ENCODE data around the gene KCNAB1. TPM values are rescaled to one million over a fixed set of nuclear protein-coding genes. Genes with fewer than 3 reads are reported as not detected.

The KCNAB1 gene
- total RNA-seq, 4 donors from 2014 or later = 10.9 to 17.1 (median 13.3) TPM

DNA sequence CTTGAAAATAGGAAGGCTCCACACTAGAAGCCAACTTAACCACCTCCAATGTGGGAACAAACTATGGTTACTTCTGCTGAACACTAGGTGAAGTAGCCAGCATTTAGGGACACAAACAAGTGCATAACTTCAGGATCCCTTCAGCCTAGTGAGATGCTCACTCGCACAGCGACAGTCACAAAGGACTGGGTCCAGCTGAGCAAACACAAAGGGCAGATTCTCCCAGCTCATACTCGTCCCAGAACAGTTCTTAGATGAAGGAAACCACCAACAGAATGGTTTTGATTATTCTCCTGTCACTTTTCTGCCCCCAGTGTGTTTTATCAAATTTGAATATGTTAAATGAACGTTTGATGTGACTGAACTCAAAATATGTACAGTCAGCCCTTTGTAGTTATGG lies 201.6 kb downstream of the KCNAB1 start:
- TF ChIP-seq, protein P1, sequence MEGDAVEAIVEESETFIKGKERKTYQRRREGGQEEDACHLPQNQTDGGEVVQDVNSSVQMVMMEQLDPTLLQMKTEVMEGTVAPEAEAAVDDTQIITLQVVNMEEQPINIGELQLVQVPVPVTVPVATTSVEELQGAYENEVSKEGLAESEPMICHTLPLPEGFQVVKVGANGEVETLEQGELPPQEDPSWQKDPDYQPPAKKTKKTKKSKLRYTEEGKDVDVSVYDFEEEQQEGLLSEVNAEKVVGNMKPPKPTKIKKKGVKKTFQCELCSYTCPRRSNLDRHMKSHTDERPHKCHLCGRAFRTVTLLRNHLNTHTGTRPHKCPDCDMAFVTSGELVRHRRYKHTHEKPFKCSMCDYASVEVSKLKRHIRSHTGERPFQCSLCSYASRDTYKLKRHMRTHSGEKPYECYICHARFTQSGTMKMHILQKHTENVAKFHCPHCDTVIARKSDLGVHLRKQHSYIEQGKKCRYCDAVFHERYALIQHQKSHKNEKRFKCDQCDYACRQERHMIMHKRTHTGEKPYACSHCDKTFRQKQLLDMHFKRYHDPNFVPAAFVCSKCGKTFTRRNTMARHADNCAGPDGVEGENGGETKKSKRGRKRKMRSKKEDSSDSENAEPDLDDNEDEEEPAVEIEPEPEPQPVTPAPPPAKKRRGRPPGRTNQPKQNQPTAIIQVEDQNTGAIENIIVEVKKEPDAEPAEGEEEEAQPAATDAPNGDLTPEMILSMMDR (IDR thresholded peaks at IDR 0.05; ENCODE audit: low read depth) = no peak

DNA sequence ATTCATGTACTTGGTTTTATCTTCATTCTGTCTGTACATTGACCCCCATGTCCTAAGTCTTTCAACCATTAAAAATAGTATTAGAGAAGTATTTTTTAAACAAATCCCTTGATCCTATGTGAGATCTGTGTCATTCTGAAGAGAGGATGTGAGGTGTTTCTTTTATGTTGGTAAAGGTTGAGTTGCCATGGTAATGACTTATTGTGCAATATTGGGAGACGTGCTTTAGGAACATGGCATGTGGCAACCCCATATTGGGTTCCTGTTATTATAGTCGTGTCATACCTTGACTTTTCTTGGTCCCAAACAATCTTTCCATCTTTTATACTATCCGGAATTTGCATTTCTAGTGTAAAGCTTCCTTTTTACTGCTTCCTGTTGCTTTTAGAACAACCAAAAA lies 203.1 kb downstream of the KCNAB1 start:
- TF ChIP-seq, protein P1 (IDR thresholded peaks at IDR 0.05; ENCODE audit: low read depth) = no peak

DNA sequence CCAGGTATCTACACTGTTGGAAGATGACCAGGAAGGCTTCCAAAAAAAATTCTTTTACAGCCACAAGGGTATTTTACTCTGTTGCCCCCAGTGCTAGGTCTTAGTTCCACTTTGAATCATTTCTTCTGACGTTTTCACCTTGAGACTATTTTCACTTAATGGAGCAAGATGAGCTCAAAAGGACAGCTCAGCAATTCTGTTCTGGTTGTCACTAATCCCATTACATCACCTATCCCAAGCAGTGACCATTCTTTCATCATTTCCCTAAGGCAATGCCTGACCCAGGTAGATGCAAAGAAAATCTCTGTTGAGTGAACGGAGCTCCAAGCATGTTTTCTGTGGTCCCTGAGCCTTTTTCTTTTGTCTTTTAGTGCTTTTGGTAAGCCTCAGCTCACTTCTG lies 210.0 kb downstream of the KCNAB1 start:
- TF ChIP-seq, protein P1 (IDR thresholded peaks at IDR 0.05; ENCODE audit: low read depth) = no peak

DNA sequence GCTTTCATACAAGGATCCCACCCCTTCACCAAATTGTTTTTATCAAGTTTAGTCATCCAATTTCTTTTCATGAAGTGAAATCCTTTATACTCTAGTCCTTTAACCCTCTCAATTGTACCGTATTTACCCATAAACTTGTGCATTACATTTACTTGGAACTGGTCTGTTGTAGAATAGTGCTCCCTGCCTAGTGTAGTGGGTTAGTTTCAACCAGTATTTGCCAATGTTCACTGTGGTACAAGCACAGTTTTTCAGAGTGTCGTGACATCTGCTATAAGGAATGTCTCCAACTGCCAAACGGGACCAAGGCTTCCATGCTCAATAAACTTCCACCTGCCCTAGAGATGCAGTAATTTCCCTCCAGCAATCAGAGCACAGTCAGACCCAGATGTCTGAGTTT lies 211.9 kb downstream of the KCNAB1 start:
- TF ChIP-seq, protein P1 (IDR thresholded peaks at IDR 0.05; ENCODE audit: low read depth) = no peak

DNA sequence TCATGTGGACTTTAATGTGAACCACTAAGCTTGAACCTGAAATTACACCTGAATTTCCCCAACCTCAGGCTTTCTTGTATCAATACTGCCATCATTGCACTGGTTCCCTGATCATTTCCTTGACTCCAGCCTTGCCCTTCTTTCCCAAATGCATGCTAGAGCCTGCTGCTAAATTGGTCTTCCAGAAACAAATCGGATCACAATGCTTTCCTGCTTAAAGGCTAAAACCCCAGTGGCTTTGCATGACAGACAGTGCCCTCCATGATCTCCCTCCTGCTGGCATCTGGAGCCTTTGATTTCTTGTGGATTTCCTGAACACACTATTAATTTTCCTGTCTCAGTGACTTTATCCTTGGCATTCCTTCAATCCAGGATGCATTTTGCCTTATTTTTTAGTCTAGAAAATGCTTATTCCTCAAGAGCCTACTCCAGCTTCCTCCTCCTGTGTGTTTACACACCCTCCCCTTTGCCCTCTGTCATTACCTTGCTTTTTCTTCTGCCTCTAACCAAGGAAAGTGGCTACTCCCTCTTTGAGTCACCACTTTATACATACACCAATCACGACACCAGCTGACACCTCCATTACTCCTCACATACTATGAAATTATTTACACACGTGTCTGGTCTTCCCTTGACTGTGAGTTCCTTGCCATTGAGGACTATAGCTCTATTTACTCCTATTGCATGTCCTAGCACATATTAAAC lies 214.6 kb downstream of the KCNAB1 start:
- TF ChIP-seq, protein P1 (IDR thresholded peaks at IDR 0.05; ENCODE audit: low read depth) = no peak

DNA sequence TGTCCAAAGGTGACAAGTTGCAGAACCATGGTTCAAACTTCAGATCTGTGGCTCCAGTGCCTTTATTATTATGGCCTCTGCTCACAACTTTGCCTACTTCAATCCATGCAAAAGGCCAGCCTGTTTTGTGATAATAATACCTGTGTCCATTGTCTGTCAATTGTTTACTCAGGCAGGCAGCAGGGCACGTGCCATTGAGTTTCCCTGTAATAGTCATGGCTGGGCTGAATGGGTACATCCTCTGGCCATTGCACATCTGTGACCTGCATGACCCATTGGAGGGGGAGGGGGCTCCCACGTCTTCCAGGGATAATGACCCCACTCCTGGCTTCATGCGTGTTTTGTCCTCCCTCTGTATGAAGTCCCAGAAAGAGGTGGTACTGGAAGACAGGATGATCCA lies 219.1 kb downstream of the KCNAB1 start:
- TF ChIP-seq, protein P1 (IDR thresholded peaks at IDR 0.05; ENCODE audit: low read depth) = no peak

DNA sequence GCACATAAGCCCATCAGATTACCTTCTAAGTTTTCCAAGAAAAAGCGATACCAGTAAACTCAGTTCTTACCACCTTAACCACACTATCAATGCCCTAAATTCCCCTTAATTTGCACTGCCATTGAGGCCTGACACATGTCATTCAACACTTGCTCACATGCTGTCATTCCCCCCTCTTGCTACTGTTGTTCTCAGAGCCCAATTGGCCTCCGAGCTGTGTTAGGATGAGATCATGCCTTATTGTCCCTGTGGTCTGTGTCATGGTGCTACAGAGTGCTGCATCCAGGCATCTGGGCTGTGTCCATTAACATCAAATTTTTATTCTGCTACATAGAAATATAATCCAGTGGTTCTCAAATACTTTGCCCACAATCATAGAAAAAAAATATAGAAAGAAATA lies 221.0 kb downstream of the KCNAB1 start:
- TF ChIP-seq, protein P1 (IDR thresholded peaks at IDR 0.05; ENCODE audit: low read depth) = no peak

Measured in subcutaneous adipose tissue (tissue), 4 donors.